Esophagus squamous epithelium (tissue), 4 donors: Measurements from ENCODE around the gene KCNK6.

ENCODE experiments used
- POLR2A ChIP-seq, 4 donors: fragments of 450-650 bp; IDR thresholded peaks; one replicate each; pipeline ENCODE4 v1.6.1; 2017; ENCODE audit warnings: antibody characterized with exemption in 4 of 4, mild to moderate bottlenecking in 4 of 4, moderate library complexity in 3 of 4
- TF ChIP-seq, protein P1 (sequence below), 6 experiments: fragments of 450-650 bp in 4 of 6; fragments of 200-600 bp in 2 of 6; sonication (generic) in 2 of 6; IDR thresholded peaks; one replicate each; pipeline ENCODE4 v1.5.1; 2016 to 2019; ENCODE audit warnings: antibody characterized with exemption in 6 of 6, mild to moderate bottlenecking in 4 of 6, moderate library complexity in 4 of 6

DNA sequence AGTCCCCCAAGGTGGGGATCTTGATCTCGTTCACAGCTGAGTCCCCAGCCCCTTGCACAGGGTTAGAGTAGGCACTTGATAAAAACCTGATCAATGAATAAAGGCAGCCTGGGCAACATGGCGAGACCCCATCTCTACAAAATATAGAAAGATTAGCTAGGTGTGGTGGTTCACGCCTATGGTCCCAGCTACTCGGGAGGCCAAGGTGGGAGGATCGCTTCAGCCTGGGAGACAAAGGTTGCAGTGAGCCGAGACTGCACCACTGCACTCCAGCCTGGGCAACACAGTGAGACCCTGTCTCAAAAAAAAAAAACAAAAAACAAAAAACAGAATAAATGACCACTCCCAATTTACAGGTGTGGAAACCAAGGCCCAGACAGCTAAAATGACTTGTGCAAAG, 8.7 kb upstream of the KCNK6 start:
- TF ChIP-seq, protein P1, sequence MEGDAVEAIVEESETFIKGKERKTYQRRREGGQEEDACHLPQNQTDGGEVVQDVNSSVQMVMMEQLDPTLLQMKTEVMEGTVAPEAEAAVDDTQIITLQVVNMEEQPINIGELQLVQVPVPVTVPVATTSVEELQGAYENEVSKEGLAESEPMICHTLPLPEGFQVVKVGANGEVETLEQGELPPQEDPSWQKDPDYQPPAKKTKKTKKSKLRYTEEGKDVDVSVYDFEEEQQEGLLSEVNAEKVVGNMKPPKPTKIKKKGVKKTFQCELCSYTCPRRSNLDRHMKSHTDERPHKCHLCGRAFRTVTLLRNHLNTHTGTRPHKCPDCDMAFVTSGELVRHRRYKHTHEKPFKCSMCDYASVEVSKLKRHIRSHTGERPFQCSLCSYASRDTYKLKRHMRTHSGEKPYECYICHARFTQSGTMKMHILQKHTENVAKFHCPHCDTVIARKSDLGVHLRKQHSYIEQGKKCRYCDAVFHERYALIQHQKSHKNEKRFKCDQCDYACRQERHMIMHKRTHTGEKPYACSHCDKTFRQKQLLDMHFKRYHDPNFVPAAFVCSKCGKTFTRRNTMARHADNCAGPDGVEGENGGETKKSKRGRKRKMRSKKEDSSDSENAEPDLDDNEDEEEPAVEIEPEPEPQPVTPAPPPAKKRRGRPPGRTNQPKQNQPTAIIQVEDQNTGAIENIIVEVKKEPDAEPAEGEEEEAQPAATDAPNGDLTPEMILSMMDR (IDR thresholded peaks at IDR 0.05) = no peak
- no peak for TF ChIP-seq POLR2A (IDR thresholded peaks at IDR 0.05)
